Sigmoid colon (tissue), 4 donors: ENCODE measurements around the gene PSMA5.

Experiments
- CTCF ChIP-seq, 4 experiments: fragments of 450-650 bp in 3 of 4; fragments of 200-600 bp in 1 of 4; IDR thresholded peaks; one replicate each; pipeline ENCODE4 v1.5.1; 2016 to 2019; ENCODE audit warnings: antibody characterized with exemption in 4 of 4, mild to moderate bottlenecking in 3 of 4, moderate library complexity in 2 of 4
- EP300 ChIP-seq, 4 donors: sonication (generic); formaldehyde crosslinking; IDR thresholded peaks; one replicate each; pipeline ENCODE4 v1.6.1; 2017; ENCODE audit warnings: antibody characterized with exemption in 4 of 4
- POLR2A ChIP-seq, 2 donors: fragments of 450-650 bp; IDR thresholded peaks; one replicate each; pipeline ENCODE4 v1.6.1; 2016; ENCODE audit warnings: antibody characterized with exemption in 2 of 2, mild to moderate bottlenecking in 2 of 2, moderate library complexity in 2 of 2

- TF ChIP-seq EP300 (IDR thresholded peaks at IDR 0.05): no peak
- TF ChIP-seq CTCF (IDR thresholded peaks at IDR 0.05): no peak
- no peak for TF ChIP-seq POLR2A (IDR thresholded peaks at IDR 0.05)
Measured at GRCh38 chr1:109467301-109467777, 41.1 kb upstream of the PSMA5 start.
